GM23338 (cell line): ENCODE measurements around the gene PLS3. TPM values are rescaled to one million over a fixed set of nuclear protein-coding genes. Genes with fewer than 3 reads are reported as not detected.

Source experiments
- ATAC-seq: fragments of 200-7000 bp; cut with Tn5 transposase; 3 replicates; pipeline ENCODE4 v1.9.1; 2020
- DNase-seq: peaks from one replicate; pipeline ENCODE4 v3.0.0-alpha.2; 2015; ENCODE audit warnings: low spot score
- H2AFZ ChIP-seq: fragments of 200-600 bp; sonication (generic); 2 replicates; pipeline ENCODE4 v1.8.0; 2016; ENCODE audit warnings: antibody characterized with exemption, mild to moderate bottlenecking, moderate library complexity
- H3F3A ChIP-seq: fragments of 200-600 bp; sonication (generic); replicated peaks from 2 replicates; pipeline ENCODE4 v1.8.0; 2017; ENCODE audit warnings: antibody characterized with exemption, mixed run types, low read depth
- H3K27ac ChIP-seq: fragments of 200-600 bp; sonication (generic); 2 replicates; pipeline ENCODE4 v1.6.1; 2016; ENCODE audit warnings: low read depth
- H3K27me3 ChIP-seq: fragments of 200-600 bp; sonication (generic); 2 replicates; pipeline ENCODE4 v1.8.0; 2016; ENCODE audit warnings: mild to moderate bottlenecking, mixed run types, moderate library complexity; ENCODE audit not compliant: insufficient read depth
- H3K36me3 ChIP-seq: fragments of 200-600 bp; sonication (generic); 2 replicates; pipeline ENCODE4 v1.8.0; 2016; ENCODE audit warnings: mild to moderate bottlenecking; ENCODE audit not compliant: insufficient read depth
- H3K4me1 ChIP-seq: fragments of 200-600 bp; sonication (generic); 2 replicates; pipeline ENCODE4 v1.8.0; 2016; ENCODE audit warnings: mild to moderate bottlenecking, moderate library complexity; ENCODE audit not compliant: insufficient read depth
- H3K4me2 ChIP-seq: fragments of 200-600 bp; sonication (generic); 2 replicates; pipeline ENCODE4 v1.7.1; 2017; ENCODE audit warnings: mixed run types
- H3K4me3 ChIP-seq: fragments of 200-600 bp; sonication (generic); 2 replicates; pipeline ENCODE4 v1.6.1; 2016; ENCODE audit warnings: mixed run types
- H3K79me2 ChIP-seq: fragments of 200-600 bp; sonication (generic); replicated peaks from 2 replicates; pipeline ENCODE4 v1.8.0; 2017; ENCODE audit warnings: mild to moderate bottlenecking; ENCODE audit not compliant: insufficient read depth
- H3K9me2 ChIP-seq: fragments of 200-600 bp; sonication (generic); 2 replicates; pipeline ENCODE4 v1.8.0; 2017; ENCODE audit not compliant: insufficient read depth
- H4K20me1 ChIP-seq: fragments of 200-600 bp; sonication (generic); replicated peaks from 2 replicates; pipeline ENCODE4 v1.8.0; 2017; ENCODE audit warnings: mild to moderate bottlenecking; ENCODE audit not compliant: insufficient read depth
- H3K27ac Mint-ChIP-seq: 2 replicates; pipeline ENCODE4 v1.8.0; 2020; ENCODE audit warnings: inconsistent platforms, mild to moderate bottlenecking, moderate library complexity, mixed read lengths
- H3K27me3 Mint-ChIP-seq: 3 replicates; pipeline ENCODE4 v1.8.0; 2022; ENCODE audit warnings: low read depth, mild to moderate bottlenecking, moderate library complexity, mixed read lengths, inconsistent platforms; ENCODE audit not compliant: insufficient read depth, poor library complexity
- H3K36me3 Mint-ChIP-seq: 3 replicates; pipeline ENCODE4 v1.8.0; 2021; ENCODE audit warnings: low read depth, mild to moderate bottlenecking, inconsistent platforms, moderate library complexity, mixed read lengths
- H3K4me1 Mint-ChIP-seq: 3 replicates; pipeline ENCODE4 v1.8.0; 2020; ENCODE audit warnings: mild to moderate bottlenecking, inconsistent platforms, mixed read lengths
- H3K4me3 Mint-ChIP-seq: 3 replicates; pipeline ENCODE4 v1.8.0; 2021; ENCODE audit warnings: moderate library complexity, mild to moderate bottlenecking, inconsistent platforms, mixed read lengths
- H3K9me3 Mint-ChIP-seq: 3 replicates; pipeline ENCODE4 v1.8.0; 2020; ENCODE audit warnings: moderate library complexity, mild to moderate bottlenecking, inconsistent platforms, mixed read lengths
- CREB1 ChIP-seq: fragments of 250-450 bp; sonication (Bioruptor Pico); IDR thresholded peaks from 2 replicates; pipeline ENCODE4 v1.5.0; 2020; ENCODE audit warnings: low read depth, mild to moderate bottlenecking, moderate library complexity
- EZH2 ChIP-seq: fragments of 200-600 bp; sonication (generic); IDR thresholded peaks from one replicate; pipeline ENCODE4 v1.8.0; 2017; ENCODE audit warnings: antibody characterized with exemption, mild to moderate bottlenecking, low read depth; ENCODE audit not compliant: unreplicated experiment
- EZH2phosphoT487 ChIP-seq: fragments of 200-600 bp; sonication (generic); IDR thresholded peaks from one replicate; pipeline ENCODE4 v1.8.1; 2018; ENCODE audit warnings: antibody characterized with exemption; ENCODE audit not compliant: unreplicated experiment
- JUNB ChIP-seq: IDR thresholded peaks from one replicate; pipeline ENCODE4 v1.6.1; 2016; ENCODE audit warnings: antibody characterized with exemption; ENCODE audit not compliant: unreplicated experiment
- NANOG ChIP-seq: IDR thresholded peaks from 2 replicates; pipeline ENCODE4 v1.6.1; 2016; ENCODE audit warnings: antibody characterized with exemption, borderline replicate concordance
- POLR2AphosphoS5 ChIP-seq: IDR thresholded peaks from 2 replicates; pipeline ENCODE4 v1.6.1; 2016; ENCODE audit warnings: antibody characterized with exemption, low read depth
- STAT1 ChIP-seq: IDR thresholded peaks from one replicate; pipeline ENCODE4 v1.6.1; 2016; ENCODE audit warnings: antibody characterized with exemption; ENCODE audit not compliant: unreplicated experiment
- ZNF114 ChIP-seq: fragments of 250-450 bp; sonication (Bioruptor Pico); IDR thresholded peaks from 2 replicates; pipeline ENCODE4 v1.5.0; 2020; ENCODE audit warnings: mild to moderate bottlenecking, moderate library complexity
- ZNF331 ChIP-seq: fragments of 250-450 bp; sonication (Bioruptor Pico); IDR thresholded peaks from 2 replicates; pipeline ENCODE4 v1.5.0; 2020; ENCODE audit warnings: low read depth, mild to moderate bottlenecking, moderate library complexity
- polyA plus RNA-seq: library from polyadenylated mRNA; unstranded; fragments of >200 nt; fragmentation: Nextera tagmentation; extraction: Ambion mirVana; gene quantifications from 2 replicates; pipeline ENCODE4 v1.2.1, GENCODE V29; 2016
- total RNA-seq: library from RNA; depleted of rRNA; stranded (reverse); fragments of >200 nt; shearing (Covaris generic); gene quantifications from 2 replicates; pipeline ENCODE4 v1.2.3, GENCODE V29; 2014
- TF ChIP-seq, protein P1 (sequence below): IDR thresholded peaks from one replicate; pipeline ENCODE4 v1.6.1; 2018; ENCODE audit warnings: antibody characterized with exemption; ENCODE audit not compliant: unreplicated experiment
- TF ChIP-seq, protein P2 (sequence below), 2 experiments: fragments of 200-600 bp in 1 of 2; sonication (generic) in 1 of 2; conservative IDR thresholded peaks; 2 replicates each; pipeline versions ENCODE4 v1.5.1 to v1.6.1; 2016 to 2017; ENCODE audit warnings: antibody characterized with exemption in 2 of 2, low read depth in 2 of 2, mild to moderate bottlenecking in 2 of 2, moderate library complexity in 1 of 2
- TF ChIP-seq, protein P3 (sequence below): fragments of 250-450 bp; sonication (Bioruptor Pico); IDR thresholded peaks from 2 replicates; pipeline ENCODE4 v1.5.0; 2020; ENCODE audit warnings: mild to moderate bottlenecking, moderate library complexity
- TF ChIP-seq, protein P4 (sequence below): IDR thresholded peaks from 2 replicates; pipeline ENCODE4 v1.6.1; 2016; ENCODE audit warnings: antibody characterized with exemption

Gene PLS3
- total and polyA plus RNA-seq, 2 experiments from 2014 or later = 81.6 to 128 TPM

DNA sequence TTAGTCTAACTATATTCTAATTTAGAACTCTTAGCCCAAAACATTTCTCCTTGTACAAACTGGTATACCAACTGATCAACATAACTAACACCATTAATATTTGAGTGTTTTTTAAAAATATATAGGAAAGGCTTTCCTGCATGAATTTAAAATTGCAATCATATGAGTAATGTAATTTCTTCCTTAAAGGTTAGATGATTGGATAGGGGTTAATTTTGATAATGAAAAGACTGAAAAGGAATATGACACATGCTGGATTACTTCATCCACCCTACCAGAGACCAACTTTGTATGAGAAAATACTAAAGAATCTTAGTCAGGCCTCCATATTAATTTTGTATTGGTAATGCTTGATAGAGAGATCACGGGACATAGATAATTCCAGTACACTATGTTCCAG is 25.1 kb upstream of the PLS3 start:
- no peak overlapping the region for H3K4me3 Mint-ChIP-seq
- Histone ChIP-seq H3K27ac (no peak overlapping the region), H3K4me3 (no peak overlapping the region), H3K9me2 (no peaks in the 10 kb centered on the region), H3K79me2 (no peaks in the 10 kb centered on the region), H4K20me1 (no peaks in the 10 kb centered on the region), H3K4me1 (no peaks in the 10 kb centered on the region), H3K36me3 (no peaks in the 10 kb centered on the region), H3K4me2 (no peak overlapping the region), H3F3A (no peaks in the 10 kb centered on the region), H3K27me3 (no peaks in the 10 kb centered on the region), H2AFZ (no peak overlapping the region)
- no peak for DNase-seq
- H3K9me3 Mint-ChIP-seq = no peaks in the 10 kb centered on the region
- no peak for ATAC-seq
- TF ChIP-seq ZNF114 (CRISPR knock-in tag) (no peak), STAT1 (no peak), POLR2AphosphoS5 (no peak), EZH2phosphoT487 (no peak), EZH2 (no peak), CREB1 (CRISPR knock-in tag) (no peak), ZNF331 (CRISPR knock-in tag) (no peak), JUNB (no peak), NANOG (no peak)
- TF ChIP-seq, protein P1, sequence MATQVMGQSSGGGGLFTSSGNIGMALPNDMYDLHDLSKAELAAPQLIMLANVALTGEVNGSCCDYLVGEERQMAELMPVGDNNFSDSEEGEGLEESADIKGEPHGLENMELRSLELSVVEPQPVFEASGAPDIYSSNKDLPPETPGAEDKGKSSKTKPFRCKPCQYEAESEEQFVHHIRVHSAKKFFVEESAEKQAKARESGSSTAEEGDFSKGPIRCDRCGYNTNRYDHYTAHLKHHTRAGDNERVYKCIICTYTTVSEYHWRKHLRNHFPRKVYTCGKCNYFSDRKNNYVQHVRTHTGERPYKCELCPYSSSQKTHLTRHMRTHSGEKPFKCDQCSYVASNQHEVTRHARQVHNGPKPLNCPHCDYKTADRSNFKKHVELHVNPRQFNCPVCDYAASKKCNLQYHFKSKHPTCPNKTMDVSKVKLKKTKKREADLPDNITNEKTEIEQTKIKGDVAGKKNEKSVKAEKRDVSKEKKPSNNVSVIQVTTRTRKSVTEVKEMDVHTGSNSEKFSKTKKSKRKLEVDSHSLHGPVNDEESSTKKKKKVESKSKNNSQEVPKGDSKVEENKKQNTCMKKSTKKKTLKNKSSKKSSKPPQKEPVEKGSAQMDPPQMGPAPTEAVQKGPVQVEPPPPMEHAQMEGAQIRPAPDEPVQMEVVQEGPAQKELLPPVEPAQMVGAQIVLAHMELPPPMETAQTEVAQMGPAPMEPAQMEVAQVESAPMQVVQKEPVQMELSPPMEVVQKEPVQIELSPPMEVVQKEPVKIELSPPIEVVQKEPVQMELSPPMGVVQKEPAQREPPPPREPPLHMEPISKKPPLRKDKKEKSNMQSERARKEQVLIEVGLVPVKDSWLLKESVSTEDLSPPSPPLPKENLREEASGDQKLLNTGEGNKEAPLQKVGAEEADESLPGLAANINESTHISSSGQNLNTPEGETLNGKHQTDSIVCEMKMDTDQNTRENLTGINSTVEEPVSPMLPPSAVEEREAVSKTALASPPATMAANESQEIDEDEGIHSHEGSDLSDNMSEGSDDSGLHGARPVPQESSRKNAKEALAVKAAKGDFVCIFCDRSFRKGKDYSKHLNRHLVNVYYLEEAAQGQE = no peak
- TF ChIP-seq, protein P2, sequence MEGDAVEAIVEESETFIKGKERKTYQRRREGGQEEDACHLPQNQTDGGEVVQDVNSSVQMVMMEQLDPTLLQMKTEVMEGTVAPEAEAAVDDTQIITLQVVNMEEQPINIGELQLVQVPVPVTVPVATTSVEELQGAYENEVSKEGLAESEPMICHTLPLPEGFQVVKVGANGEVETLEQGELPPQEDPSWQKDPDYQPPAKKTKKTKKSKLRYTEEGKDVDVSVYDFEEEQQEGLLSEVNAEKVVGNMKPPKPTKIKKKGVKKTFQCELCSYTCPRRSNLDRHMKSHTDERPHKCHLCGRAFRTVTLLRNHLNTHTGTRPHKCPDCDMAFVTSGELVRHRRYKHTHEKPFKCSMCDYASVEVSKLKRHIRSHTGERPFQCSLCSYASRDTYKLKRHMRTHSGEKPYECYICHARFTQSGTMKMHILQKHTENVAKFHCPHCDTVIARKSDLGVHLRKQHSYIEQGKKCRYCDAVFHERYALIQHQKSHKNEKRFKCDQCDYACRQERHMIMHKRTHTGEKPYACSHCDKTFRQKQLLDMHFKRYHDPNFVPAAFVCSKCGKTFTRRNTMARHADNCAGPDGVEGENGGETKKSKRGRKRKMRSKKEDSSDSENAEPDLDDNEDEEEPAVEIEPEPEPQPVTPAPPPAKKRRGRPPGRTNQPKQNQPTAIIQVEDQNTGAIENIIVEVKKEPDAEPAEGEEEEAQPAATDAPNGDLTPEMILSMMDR (conservative IDR thresholded peaks at IDR 0.05; ENCODE audit: low read depth in 2 of 2) = no peak
- TF ChIP-seq, protein P3, sequence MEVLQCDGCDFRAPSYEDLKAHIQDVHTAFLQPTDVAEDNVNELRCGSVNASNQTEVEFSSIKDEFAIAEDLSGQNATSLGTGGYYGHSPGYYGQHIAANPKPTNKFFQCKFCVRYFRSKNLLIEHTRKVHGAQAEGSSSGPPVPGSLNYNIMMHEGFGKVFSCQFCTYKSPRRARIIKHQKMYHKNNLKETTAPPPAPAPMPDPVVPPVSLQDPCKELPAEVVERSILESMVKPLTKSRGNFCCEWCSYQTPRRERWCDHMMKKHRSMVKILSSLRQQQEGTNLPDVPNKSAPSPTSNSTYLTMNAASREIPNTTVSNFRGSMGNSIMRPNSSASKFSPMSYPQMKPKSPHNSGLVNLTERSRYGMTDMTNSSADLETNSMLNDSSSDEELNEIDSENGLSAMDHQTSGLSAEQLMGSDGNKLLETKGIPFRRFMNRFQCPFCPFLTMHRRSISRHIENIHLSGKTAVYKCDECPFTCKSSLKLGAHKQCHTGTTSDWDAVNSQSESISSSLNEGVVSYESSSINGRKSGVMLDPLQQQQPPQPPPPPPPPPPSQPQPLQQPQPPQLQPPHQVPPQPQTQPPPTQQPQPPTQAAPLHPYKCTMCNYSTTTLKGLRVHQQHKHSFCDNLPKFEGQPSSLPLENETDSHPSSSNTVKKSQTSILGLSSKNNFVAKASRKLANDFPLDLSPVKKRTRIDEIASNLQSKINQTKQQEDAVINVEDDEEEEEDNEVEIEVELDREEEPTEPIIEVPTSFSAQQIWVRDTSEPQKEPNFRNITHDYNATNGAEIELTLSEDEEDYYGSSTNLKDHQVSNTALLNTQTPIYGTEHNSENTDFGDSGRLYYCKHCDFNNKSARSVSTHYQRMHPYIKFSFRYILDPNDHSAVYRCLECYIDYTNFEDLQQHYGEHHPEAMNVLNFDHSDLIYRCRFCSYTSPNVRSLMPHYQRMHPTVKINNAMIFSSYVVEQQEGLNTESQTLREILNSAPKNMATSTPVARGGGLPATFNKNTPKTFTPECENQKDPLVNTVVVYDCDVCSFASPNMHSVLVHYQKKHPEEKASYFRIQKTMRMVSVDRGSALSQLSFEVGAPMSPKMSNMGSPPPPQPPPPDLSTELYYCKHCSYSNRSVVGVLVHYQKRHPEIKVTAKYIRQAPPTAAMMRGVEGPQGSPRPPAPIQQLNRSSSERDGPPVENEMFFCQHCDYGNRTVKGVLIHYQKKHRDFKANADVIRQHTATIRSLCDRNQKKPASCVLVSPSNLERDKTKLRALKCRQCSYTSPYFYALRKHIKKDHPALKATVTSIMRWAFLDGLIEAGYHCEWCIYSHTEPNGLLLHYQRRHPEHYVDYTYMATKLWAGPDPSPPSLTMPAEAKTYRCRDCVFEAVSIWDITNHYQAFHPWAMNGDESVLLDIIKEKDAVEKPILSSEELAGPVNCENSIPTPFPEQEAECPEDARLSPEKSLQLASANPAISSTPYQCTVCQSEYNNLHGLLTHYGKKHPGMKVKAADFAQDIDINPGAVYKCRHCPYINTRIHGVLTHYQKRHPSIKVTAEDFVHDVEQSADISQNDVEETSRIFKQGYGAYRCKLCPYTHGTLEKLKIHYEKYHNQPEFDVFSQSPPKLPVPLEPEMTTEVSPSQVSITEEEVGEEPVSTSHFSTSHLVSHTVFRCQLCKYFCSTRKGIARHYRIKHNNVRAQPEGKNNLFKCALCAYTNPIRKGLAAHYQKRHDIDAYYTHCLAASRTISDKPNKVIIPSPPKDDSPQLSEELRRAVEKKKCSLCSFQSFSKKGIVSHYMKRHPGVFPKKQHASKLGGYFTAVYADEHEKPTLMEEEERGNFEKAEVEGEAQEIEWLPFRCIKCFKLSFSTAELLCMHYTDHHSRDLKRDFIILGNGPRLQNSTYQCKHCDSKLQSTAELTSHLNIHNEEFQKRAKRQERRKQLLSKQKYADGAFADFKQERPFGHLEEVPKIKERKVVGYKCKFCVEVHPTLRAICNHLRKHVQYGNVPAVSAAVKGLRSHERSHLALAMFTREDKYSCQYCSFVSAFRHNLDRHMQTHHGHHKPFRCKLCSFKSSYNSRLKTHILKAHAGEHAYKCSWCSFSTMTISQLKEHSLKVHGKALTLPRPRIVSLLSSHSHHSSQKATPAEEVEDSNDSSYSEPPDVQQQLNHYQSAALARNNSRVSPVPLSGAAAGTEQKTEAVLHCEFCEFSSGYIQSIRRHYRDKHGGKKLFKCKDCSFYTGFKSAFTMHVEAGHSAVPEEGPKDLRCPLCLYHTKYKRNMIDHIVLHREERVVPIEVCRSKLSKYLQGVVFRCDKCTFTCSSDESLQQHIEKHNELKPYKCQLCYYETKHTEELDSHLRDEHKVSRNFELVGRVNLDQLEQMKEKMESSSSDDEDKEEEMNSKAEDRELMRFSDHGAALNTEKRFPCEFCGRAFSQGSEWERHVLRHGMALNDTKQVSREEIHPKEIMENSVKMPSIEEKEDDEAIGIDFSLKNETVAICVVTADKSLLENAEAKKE = no peak
- TF ChIP-seq, protein P4, sequence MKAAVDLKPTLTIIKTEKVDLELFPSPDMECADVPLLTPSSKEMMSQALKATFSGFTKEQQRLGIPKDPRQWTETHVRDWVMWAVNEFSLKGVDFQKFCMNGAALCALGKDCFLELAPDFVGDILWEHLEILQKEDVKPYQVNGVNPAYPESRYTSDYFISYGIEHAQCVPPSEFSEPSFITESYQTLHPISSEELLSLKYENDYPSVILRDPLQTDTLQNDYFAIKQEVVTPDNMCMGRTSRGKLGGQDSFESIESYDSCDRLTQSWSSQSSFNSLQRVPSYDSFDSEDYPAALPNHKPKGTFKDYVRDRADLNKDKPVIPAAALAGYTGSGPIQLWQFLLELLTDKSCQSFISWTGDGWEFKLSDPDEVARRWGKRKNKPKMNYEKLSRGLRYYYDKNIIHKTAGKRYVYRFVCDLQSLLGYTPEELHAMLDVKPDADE = no peak
- no peaks in the 10 kb centered on the region; the same call in 2 of the 3 replicates for H3K4me1 Mint-ChIP-seq
- H3K36me3 Mint-ChIP-seq = no peaks in the 10 kb centered on the region
- H3K27ac Mint-ChIP-seq = no peak overlapping the region
- peaks cover 3% of the 10 kb centered on the region for H3K27me3 Mint-ChIP-seq
